GM20431 (cell line): Measurements from ENCODE around the gene ZNF280A.
"Not testable (repeated sequence)": the region's sequence is repeated elsewhere in the genome, so short reads cannot be mapped to it uniquely, and the experiment has no call there.

Experiments used
- in situ Hi-C: fragments of 300-500 bp; cut with MseI, MboI; formaldehyde crosslinking; loops from one replicate; pipeline ENCODE4 v1.15.0; 2020; ENCODE audit warnings: low sequenced_read_pairs; ENCODE audit not compliant: unreplicated experiment

ZNF280A gene

GRCh38 chr22:22516992-22517391 lies 3.1 kb downstream of the ZNF280A start:
- in situ Hi-C loops: no loop called here

GRCh38 chr22:22515890-22516289 lies 4.2 kb downstream of the ZNF280A start:
- in situ Hi-C loops: no loop called here

GRCh38 chr22:22514431-22514830 lies 5.6 kb downstream of the ZNF280A start:
- in situ Hi-C loops: not testable (repeated sequence)

- in situ Hi-C loops: no loop called here
These were observed 6.5 kb downstream of the ZNF280A start for GRCh38 chr22:22513619-22514018.

GRCh38 chr22:22512951-22513350 lies 7.1 kb downstream of the ZNF280A start:
- in situ Hi-C loops: no loop called here

GRCh38 chr22:22510833-22511232 lies 9.2 kb downstream of the ZNF280A start:
- in situ Hi-C loops: not testable (repeated sequence)

- in situ Hi-C loops: not testable (repeated sequence)
These were observed 10.2 kb downstream of the ZNF280A start for GRCh38 chr22:22509912-22510311.

GRCh38 chr22:22508274-22509176 lies 11.5 kb downstream of the ZNF280A start, which contains the start of gene ZNF280B:
Gene ZNF280B (minus strand): TSS chr22:22508742. CDS start chr22:22489398, 19,344 bp downstream.
- in situ Hi-C loops: no loop called here

- in situ Hi-C loops: no loop called here
These were observed 12.3 kb downstream of the ZNF280A start for GRCh38 chr22:22507743-22508273.

- in situ Hi-C loops: no loop called here
These were observed 13.3 kb downstream of the ZNF280A start for GRCh38 chr22:22506736-22507135.

GRCh38 chr22:22498267-22498666 lies 21.8 kb downstream of the ZNF280A start:
- in situ Hi-C loops: no loop called here

GRCh38 chr22:22491589-22491988 lies 28.5 kb downstream of the ZNF280A start:
- in situ Hi-C loops: not testable (repeated sequence)

GRCh38 chr22:22488736-22489135 lies 31.3 kb downstream of the ZNF280A start:
- in situ Hi-C loops: no loop called here

- in situ Hi-C loops: no loop called here
These were observed 32.0 kb downstream of the ZNF280A start for GRCh38 chr22:22487869-22488597.

GRCh38 chr22:22487059-22487458 lies 33.0 kb downstream of the ZNF280A start:
- in situ Hi-C loops: no loop called here

- in situ Hi-C loops: no loop called here
These were observed 33.8 kb downstream of the ZNF280A start for GRCh38 chr22:22486132-22486899.

- in situ Hi-C loops: no loop called here
These were observed 34.5 kb downstream of the ZNF280A start for GRCh38 chr22:22485524-22485923.

GRCh38 chr22:22484023-22484422 lies 36.0 kb downstream of the ZNF280A start:
- in situ Hi-C loops: no loop called here

GRCh38 chr22:22480940-22481339 lies 39.1 kb downstream of the ZNF280A start:
- in situ Hi-C loops: no loop called here

GRCh38 chr22:22479999-22480532 lies 40.0 kb downstream of the ZNF280A start:
- in situ Hi-C loops: no loop called here
